Measurements from ENCODE around the gene CATSPERZ. TPM values are rescaled to one million over a fixed set of nuclear protein-coding genes. Genes with fewer than 3 reads are reported as not detected.

Gene CATSPERZ
- total RNA-seq (under 1 TPM in 1 of 5 experiments, not detected in 4; 0.60 TPM), polyA plus RNA-seq (not detected), total RNA-seq (not detected)

GRCh38 chr11:64299847-64300648 is at the start of gene CATSPERZ:
CATSPERZ (plus strand) TSS chr11:64300358; CDS start chr11:64300411, 53 bp downstream.
- H3K4me1 ChIP-seq (ENCODE audit: control insufficient read depth in 2 of 2, insufficient read depth in 2 of 2, low read length in 2 of 2) = peaks cover 24 to 27% of the 10 kb centered on the region in 2 donors
- no peak within 1 kb of the TSS for H3K27ac ChIP-seq (ENCODE audit: low read depth, low read length)
- Mint-ChIP-seq H3K27ac (peak within 1 kb of the TSS in 5 of 9 donors; percentile 13 to 74 (median 59)), H3K9me3 (peaks cover 0 to 2% (median 0%) of the 10 kb centered on the region in 11 donors), H3K36me3 (no peaks in the 10 kb centered on the region), H3K4me1 (peaks cover 20 to 43% (median 28%) of the 10 kb centered on the region in 7 donors), H3K4me3 (peak within 1 kb of the TSS; percentile 65 to 85 (median 80)), H3K27me3 (peaks cover 47 to 72% (median 49%) of the 10 kb centered on the region in 5 donors)
- DNase-seq (peak in 3 of 9 donors; percentile 26 to 38 (median 31)), ATAC-seq (no peak)
- POLR2A ChIA-PET = interaction anchor here (0.8 to 6.3 kb wide), 10 partner anchors 12 to 134 kb away, joined by 3 to 102 read pairs (median 4); partner anchors contain the start of genes BAD, FERMT3, FKBP2 and GPR137
- H3K9me3 ChIP-seq (ENCODE audit: control insufficient read depth in 2 of 3, low read length in 3 of 3) = no peaks in the 10 kb centered on the region
- no peaks in the 10 kb centered on the region for H3K36me3 ChIP-seq (ENCODE audit: control insufficient read depth in 2 of 3, insufficient read depth in 3 of 3, low read length in 3 of 3)
- peaks cover 3 to 28% of the 10 kb centered on the region in 2 donors for H3K27me3 ChIP-seq (ENCODE audit: control insufficient read depth in 2 of 2, insufficient read depth in 2 of 2, low read length in 2 of 2)
- intact Hi-C loops (cut with micrococcal nuclease) = loop anchor here (5.0 kb wide), 2 partner anchors 298 to 463 kb away; partner anchors contain the start of gene MARK2 (in 1 of the 2)
- H3K4me3 ChIP-seq (ENCODE audit: low read length) = peak within 1 kb of the TSS; percentile 52
- CTCF ChIA-PET = interaction anchor here (0.5 to 5.8 kb wide), 16 partner anchors 10 to 628 kb away, joined by 3 to 165 read pairs (median 4); partner anchors contain the start of genes BAD, FERMT3, PLCB3 and PRDX5

- CTCF ChIA-PET = interaction anchor here (0.9 to 3.7 kb wide), 8 partner anchors 9 to 51 kb away, joined by 3 to 31 read pairs (median 6); partner anchors contain the start of genes FERMT3 and FKBP2
- Histone ChIP-seq H3K9me3 (ENCODE audit: control insufficient read depth in 2 of 3, low read length in 3 of 3) (no peaks in the 10 kb centered on the region), H3K4me3 (ENCODE audit: low read length) (peak overlapping the region; percentile 63), H3K27ac (ENCODE audit: low read depth, low read length) (peak overlapping the region; percentile 53), H3K4me1 (ENCODE audit: control insufficient read depth in 2 of 2, insufficient read depth in 2 of 2, low read length in 2 of 2) (peaks cover 16 to 18% of the 10 kb centered on the region in 2 donors), H3K27me3 (ENCODE audit: control insufficient read depth in 2 of 2, insufficient read depth in 2 of 2, low read length in 2 of 2) (no peaks in the 10 kb centered on the region), H3K36me3 (ENCODE audit: control insufficient read depth in 2 of 3, insufficient read depth in 3 of 3, low read length in 3 of 3) (no peaks in the 10 kb centered on the region)
- no peak for ATAC-seq
- Mint-ChIP-seq H3K27ac (peak overlapping the region in 1 of 9 donors; percentile 73), H3K4me3 (peak overlapping the region; percentile 45 to 91 (median 86)), H3K9me3 (peaks cover 0 to 2% (median 0%) of the 10 kb centered on the region in 11 donors), H3K36me3 (no peaks in the 10 kb centered on the region), H3K27me3 (peaks cover 0 to 3% (median 0%) of the 10 kb centered on the region in 5 donors), H3K4me1 (peaks cover 7 to 46% (median 19%) of the 10 kb centered on the region in 7 donors)
- DNase-seq = no peak
- intact Hi-C loops (cut with micrococcal nuclease) = loop anchor here (1.0 kb wide), 5 partner anchors 9 to 51 kb away; partner anchors contain the start of genes FKBP2 (in 2 of the 2) and GPR137 (in 1 of the 2)
- POLR2A ChIA-PET = interaction anchor here (0.7 to 12.3 kb wide), 10 partner anchors 7 to 1608 kb away, joined by 3 to 154 read pairs (median 7); partner anchors contain the start of genes FERMT3, FKBP2, NUDT22 and TRPT1
Measured at GRCh38 chr11:64250415-64251015, 49.6 kb upstream of the CATSPERZ start.

GRCh38 chr11:64251016-64251752 is 49.0 kb upstream of the CATSPERZ start, which contains the start of gene PLCB3:
PLCB3 (plus strand) TSS chr11:64251530; CDS start chr11:64251650, 120 bp downstream.
- DNase-seq = peak; percentile 30 to 81 (median 57)
- H3K9me3 Mint-ChIP-seq = peaks cover 0 to 2% (median 0%) of the 10 kb centered on the region in 11 donors
- H3K27me3 Mint-ChIP-seq = peaks cover 0 to 3% (median 0%) of the 10 kb centered on the region in 5 donors
- Histone ChIP-seq H3K36me3 (ENCODE audit: control insufficient read depth in 2 of 3, insufficient read depth in 3 of 3, low read length in 3 of 3) (no peaks in the 10 kb centered on the region), H3K4me3 (ENCODE audit: low read length) (peak within 1 kb of the TSS; percentile 69), H3K27me3 (ENCODE audit: control insufficient read depth in 2 of 2, insufficient read depth in 2 of 2, low read length in 2 of 2) (no peaks in the 10 kb centered on the region), H3K4me1 (ENCODE audit: control insufficient read depth in 2 of 2, insufficient read depth in 2 of 2, low read length in 2 of 2) (peaks cover 13 to 16% of the 10 kb centered on the region in 2 donors), H3K9me3 (ENCODE audit: control insufficient read depth in 2 of 3, low read length in 3 of 3) (no peaks in the 10 kb centered on the region), H3K27ac (ENCODE audit: low read depth, low read length) (peak within 1 kb of the TSS; percentile 59)
- no peaks in the 10 kb centered on the region for H3K36me3 Mint-ChIP-seq
- H3K4me1 Mint-ChIP-seq = peaks cover 7 to 41% (median 14%) of the 10 kb centered on the region in 7 donors
- peak; percentile 83 for ATAC-seq
- peak within 1 kb of the TSS; percentile 81 to 96 (median 88) for H3K4me3 Mint-ChIP-seq
- POLR2A ChIA-PET = interaction anchor here (0.7 to 12.3 kb wide), 6 partner anchors 8 to 46 kb away, joined by 3 to 154 read pairs (median 9); partner anchors contain the start of genes FERMT3, NUDT22 and TRPT1
- H3K27ac Mint-ChIP-seq = peak within 1 kb of the TSS in 7 of 9 donors; percentile 26 to 84 (median 71)
- CTCF ChIA-PET = interaction anchor here (1.1 to 3.7 kb wide), 7 partner anchors 10 to 53 kb away, joined by 3 to 31 read pairs (median 8); partner anchors contain the start of genes FERMT3 and FKBP2
- intact Hi-C loops (cut with micrococcal nuclease) = loop anchor here (1.0 kb wide), 5 partner anchors 10 to 50 kb away; partner anchors contain the start of genes FKBP2 (in 1 of the 2) and GPR137 (in 1 of the 2)

- DNase-seq (peak in 1 of 9 donors; percentile 22), ATAC-seq (peak; percentile 1)
- Mint-ChIP-seq H3K27ac (peak overlapping the region in 4 of 9 donors; percentile 71 to 84 (median 74)), H3K4me3 (peak overlapping the region; percentile 81 to 96 (median 86)), H3K27me3 (peaks cover 0 to 3% (median 0%) of the 10 kb centered on the region in 5 donors), H3K36me3 (no peaks in the 10 kb centered on the region), H3K4me1 (peaks cover 7 to 41% (median 14%) of the 10 kb centered on the region in 7 donors), H3K9me3 (peaks cover 0 to 2% (median 0%) of the 10 kb centered on the region in 11 donors)
- Histone ChIP-seq H3K9me3 (ENCODE audit: control insufficient read depth in 2 of 3, low read length in 3 of 3) (no peaks in the 10 kb centered on the region), H3K4me1 (ENCODE audit: control insufficient read depth in 2 of 2, insufficient read depth in 2 of 2, low read length in 2 of 2) (peaks cover 13 to 16% of the 10 kb centered on the region in 2 donors), H3K27ac (ENCODE audit: low read depth, low read length) (peak overlapping the region; percentile 59), H3K36me3 (ENCODE audit: control insufficient read depth in 2 of 3, insufficient read depth in 3 of 3, low read length in 3 of 3) (no peaks in the 10 kb centered on the region), H3K4me3 (ENCODE audit: low read length) (peak overlapping the region; percentile 69), H3K27me3 (ENCODE audit: control insufficient read depth in 2 of 2, insufficient read depth in 2 of 2, low read length in 2 of 2) (no peaks in the 10 kb centered on the region)
- intact Hi-C loops (cut with micrococcal nuclease) = loop anchor here (1.0 kb wide), 5 partner anchors 10 to 50 kb away; partner anchors contain the start of genes FKBP2 (in 1 of the 2) and GPR137 (in 1 of the 2)
- ChIA-PET POLR2A (interaction anchor here (0.7 to 12.3 kb wide), 9 partner anchors 8 to 886 kb away, joined by 3 to 154 read pairs (median 4); partner anchors contain the start of genes BAD, FERMT3, GPR137 and NUDT22), CTCF (interaction anchor here (0.6 to 3.7 kb wide), 6 partner anchors 10 to 317 kb away, joined by 3 to 31 read pairs (median 8); partner anchors contain the start of genes FERMT3 and FKBP2)
Measured at GRCh38 chr11:64251753-64252002, 48.5 kb upstream of the CATSPERZ start.

- Mint-ChIP-seq H3K9me3 (peaks cover 0 to 2% (median 0%) of the 10 kb centered on the region in 11 donors), H3K4me1 (peaks cover 7 to 41% (median 14%) of the 10 kb centered on the region in 7 donors), H3K4me3 (peak overlapping the region; percentile 81 to 96 (median 86)), H3K27me3 (peaks cover 0 to 3% (median 0%) of the 10 kb centered on the region in 5 donors), H3K27ac (peak overlapping the region in 7 of 9 donors; percentile 19 to 84 (median 71)), H3K36me3 (no peaks in the 10 kb centered on the region)
- CTCF ChIA-PET = interaction anchor here (0.5 to 3.7 kb wide), 7 partner anchors 11 to 318 kb away, joined by 3 to 31 read pairs (median 8); partner anchors contain the start of genes FERMT3 and FKBP2
- no peaks in the 10 kb centered on the region for H3K27me3 ChIP-seq (ENCODE audit: control insufficient read depth in 2 of 2, insufficient read depth in 2 of 2, low read length in 2 of 2)
- no peaks in the 10 kb centered on the region for H3K9me3 ChIP-seq (ENCODE audit: control insufficient read depth in 2 of 3, low read length in 3 of 3)
- ATAC-seq (no peak), DNase-seq (peak in 1 of 9 donors; percentile 47)
- peaks cover 9 to 12% of the 10 kb centered on the region in 2 donors for H3K4me1 ChIP-seq (ENCODE audit: control insufficient read depth in 2 of 2, insufficient read depth in 2 of 2, low read length in 2 of 2)
- no peaks in the 10 kb centered on the region for H3K36me3 ChIP-seq (ENCODE audit: control insufficient read depth in 2 of 3, insufficient read depth in 3 of 3, low read length in 3 of 3)
- H3K4me3 ChIP-seq (ENCODE audit: low read length) = peak overlapping the region; percentile 69
- H3K27ac ChIP-seq (ENCODE audit: low read depth, low read length) = peak overlapping the region; percentile 59
- intact Hi-C loops (cut with micrococcal nuclease) = no loop called here
- POLR2A ChIA-PET = interaction anchor here (0.5 to 12.3 kb wide), 10 partner anchors 8 to 886 kb away, joined by 3 to 154 read pairs (median 4); partner anchors contain the start of genes BAD, FERMT3, GPR137 and NUDT22
Measured at GRCh38 chr11:64252003-64252872, 47.9 kb upstream of the CATSPERZ start.

Measured in naive thymus-derived CD4-positive, alpha-beta T cell (primary cell).